HL-60 (cell line): ENCODE data around the gene CD48.

Experiments
- DNase-seq, 2 experiments: peaks; one replicate each; pipeline ENCODE4 v3.0.0-alpha.2; 2010 to 2020; ENCODE audit warnings: low read depth in 1 of 2, low spot score in 1 of 2
- H3K27ac ChIP-seq: fragments of 250-450 bp; sonication (Bioruptor Pico); replicated peaks from 2 replicates; pipeline ENCODE4 v1.5.1; 2020; ENCODE audit warnings: mild to moderate bottlenecking, moderate library complexity
- H3K27me3 ChIP-seq: fragments of 250-450 bp; sonication (Bioruptor Pico); 2 replicates; pipeline ENCODE4 v1.5.1; 2021; ENCODE audit warnings: mild to moderate bottlenecking, moderate library complexity; ENCODE audit not compliant: insufficient read depth, poor library complexity, severe bottlenecking
- H3K4me3 ChIP-seq: replicated peaks from 2 replicates; pipeline ENCODE4 v1.5.1; 2011; ENCODE audit warnings: mild to moderate bottlenecking, control low read depth, low read length; ENCODE audit not compliant: insufficient read depth
- GABPA ChIP-seq: IDR thresholded peaks from 2 replicates; pipeline ENCODE4 v1.6.1; 2012; ENCODE audit warnings: low read depth
- POLR2AphosphoS5 ChIP-seq: IDR thresholded peaks from 2 replicates; pipeline ENCODE4 v1.6.1; 2012; ENCODE audit warnings: low read depth
- SPI1 ChIP-seq: IDR thresholded peaks from 2 replicates; pipeline ENCODE4 v1.6.1; 2012; ENCODE audit warnings: low read depth, mild to moderate bottlenecking, borderline replicate concordance
- TF ChIP-seq, protein P1 (sequence below): IDR thresholded peaks from one replicate; pipeline ENCODE4 v1.5.1; 2011; ENCODE audit warnings: low read length, control low read depth, inconsistent platforms; ENCODE audit not compliant: insufficient read depth
- TF ChIP-seq, protein P2 (sequence below): IDR thresholded peaks from 2 replicates; pipeline ENCODE4 v1.6.1; 2012; ENCODE audit warnings: low read depth; ENCODE audit not compliant: insufficient replicate concordance

Gene CD48

DNA sequence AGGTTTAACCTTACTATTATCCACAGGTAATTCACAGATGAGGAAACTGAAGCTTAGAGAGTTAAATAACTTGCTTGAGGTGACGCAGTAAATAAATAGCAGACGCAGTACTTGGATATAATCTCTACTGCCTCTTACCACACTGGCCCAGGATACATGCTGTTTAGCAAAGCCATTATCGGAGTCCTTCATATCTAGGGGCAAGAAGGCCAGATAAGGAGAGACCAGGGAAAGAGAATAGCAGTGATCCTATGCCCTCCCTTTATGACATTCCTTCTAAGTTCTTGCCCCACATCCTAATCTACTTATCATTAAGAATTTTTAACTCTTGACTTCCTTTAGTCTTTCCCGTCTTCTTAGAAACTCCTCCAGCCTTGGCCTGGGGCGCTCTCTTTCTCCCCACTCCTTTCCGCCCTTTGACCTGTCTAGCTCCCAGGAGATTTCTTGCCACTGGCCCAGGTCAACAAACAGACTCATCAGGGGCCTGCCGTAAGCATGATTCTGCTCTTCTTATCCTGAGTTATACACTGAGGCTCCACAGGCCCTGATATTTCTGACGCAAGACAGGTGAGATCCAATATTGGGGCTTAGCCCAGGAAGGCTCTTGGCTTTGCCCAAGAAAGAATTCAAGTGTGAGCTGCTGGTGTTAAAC, 53.3 kb downstream of the CD48 start:
- no peak for DNase-seq
- TF ChIP-seq, protein P1, sequence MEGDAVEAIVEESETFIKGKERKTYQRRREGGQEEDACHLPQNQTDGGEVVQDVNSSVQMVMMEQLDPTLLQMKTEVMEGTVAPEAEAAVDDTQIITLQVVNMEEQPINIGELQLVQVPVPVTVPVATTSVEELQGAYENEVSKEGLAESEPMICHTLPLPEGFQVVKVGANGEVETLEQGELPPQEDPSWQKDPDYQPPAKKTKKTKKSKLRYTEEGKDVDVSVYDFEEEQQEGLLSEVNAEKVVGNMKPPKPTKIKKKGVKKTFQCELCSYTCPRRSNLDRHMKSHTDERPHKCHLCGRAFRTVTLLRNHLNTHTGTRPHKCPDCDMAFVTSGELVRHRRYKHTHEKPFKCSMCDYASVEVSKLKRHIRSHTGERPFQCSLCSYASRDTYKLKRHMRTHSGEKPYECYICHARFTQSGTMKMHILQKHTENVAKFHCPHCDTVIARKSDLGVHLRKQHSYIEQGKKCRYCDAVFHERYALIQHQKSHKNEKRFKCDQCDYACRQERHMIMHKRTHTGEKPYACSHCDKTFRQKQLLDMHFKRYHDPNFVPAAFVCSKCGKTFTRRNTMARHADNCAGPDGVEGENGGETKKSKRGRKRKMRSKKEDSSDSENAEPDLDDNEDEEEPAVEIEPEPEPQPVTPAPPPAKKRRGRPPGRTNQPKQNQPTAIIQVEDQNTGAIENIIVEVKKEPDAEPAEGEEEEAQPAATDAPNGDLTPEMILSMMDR = no peak
- TF ChIP-seq SPI1 (no peak), GABPA (no peak), POLR2AphosphoS5 (no peak)
- TF ChIP-seq, protein P2, sequence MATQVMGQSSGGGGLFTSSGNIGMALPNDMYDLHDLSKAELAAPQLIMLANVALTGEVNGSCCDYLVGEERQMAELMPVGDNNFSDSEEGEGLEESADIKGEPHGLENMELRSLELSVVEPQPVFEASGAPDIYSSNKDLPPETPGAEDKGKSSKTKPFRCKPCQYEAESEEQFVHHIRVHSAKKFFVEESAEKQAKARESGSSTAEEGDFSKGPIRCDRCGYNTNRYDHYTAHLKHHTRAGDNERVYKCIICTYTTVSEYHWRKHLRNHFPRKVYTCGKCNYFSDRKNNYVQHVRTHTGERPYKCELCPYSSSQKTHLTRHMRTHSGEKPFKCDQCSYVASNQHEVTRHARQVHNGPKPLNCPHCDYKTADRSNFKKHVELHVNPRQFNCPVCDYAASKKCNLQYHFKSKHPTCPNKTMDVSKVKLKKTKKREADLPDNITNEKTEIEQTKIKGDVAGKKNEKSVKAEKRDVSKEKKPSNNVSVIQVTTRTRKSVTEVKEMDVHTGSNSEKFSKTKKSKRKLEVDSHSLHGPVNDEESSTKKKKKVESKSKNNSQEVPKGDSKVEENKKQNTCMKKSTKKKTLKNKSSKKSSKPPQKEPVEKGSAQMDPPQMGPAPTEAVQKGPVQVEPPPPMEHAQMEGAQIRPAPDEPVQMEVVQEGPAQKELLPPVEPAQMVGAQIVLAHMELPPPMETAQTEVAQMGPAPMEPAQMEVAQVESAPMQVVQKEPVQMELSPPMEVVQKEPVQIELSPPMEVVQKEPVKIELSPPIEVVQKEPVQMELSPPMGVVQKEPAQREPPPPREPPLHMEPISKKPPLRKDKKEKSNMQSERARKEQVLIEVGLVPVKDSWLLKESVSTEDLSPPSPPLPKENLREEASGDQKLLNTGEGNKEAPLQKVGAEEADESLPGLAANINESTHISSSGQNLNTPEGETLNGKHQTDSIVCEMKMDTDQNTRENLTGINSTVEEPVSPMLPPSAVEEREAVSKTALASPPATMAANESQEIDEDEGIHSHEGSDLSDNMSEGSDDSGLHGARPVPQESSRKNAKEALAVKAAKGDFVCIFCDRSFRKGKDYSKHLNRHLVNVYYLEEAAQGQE = no peak
- no peaks in the 10 kb centered on the region for H3K27me3 ChIP-seq
- H3K4me3 ChIP-seq = no peak overlapping the region
- H3K27ac ChIP-seq = peak overlapping the region; percentile 10; the same call in 1 of the 2 replicates

DNA sequence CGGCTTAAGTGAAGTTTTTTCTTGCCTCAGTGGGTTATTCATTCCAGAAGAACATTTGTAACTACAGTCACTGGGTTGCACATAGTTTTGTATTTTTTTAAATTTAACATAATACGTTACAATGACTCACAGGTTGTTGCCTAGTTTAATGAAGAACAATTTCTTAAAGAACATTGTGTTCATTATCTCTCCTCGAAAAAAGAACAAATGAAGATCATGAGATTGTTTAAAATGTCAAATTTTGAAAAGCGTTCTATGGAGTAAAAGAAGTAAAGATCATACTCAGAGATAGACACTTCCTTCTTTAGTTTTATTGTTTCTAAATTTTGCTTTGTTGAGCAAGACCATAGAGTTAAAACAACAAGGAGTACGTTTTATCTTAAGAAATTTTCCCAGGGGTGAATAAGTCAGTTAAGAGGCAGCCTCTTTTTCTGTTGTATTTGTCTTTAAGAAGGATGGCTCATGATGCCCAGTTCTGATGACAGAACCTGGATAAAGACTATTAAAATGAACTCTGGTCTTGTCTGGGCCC, 54.3 kb downstream of the CD48 start:
- peak; percentile 40; the same call in 1 of the 2 replicates for TF ChIP-seq SPI1
- TF ChIP-seq, protein P1 = no peak
- Histone ChIP-seq H3K27ac (peak overlapping the region; percentile 10), H3K27me3 (no peaks in the 10 kb centered on the region), H3K4me3 (no peak overlapping the region)
- DNase-seq = peak in 1 of 2 experiments; percentile 27

DNA sequence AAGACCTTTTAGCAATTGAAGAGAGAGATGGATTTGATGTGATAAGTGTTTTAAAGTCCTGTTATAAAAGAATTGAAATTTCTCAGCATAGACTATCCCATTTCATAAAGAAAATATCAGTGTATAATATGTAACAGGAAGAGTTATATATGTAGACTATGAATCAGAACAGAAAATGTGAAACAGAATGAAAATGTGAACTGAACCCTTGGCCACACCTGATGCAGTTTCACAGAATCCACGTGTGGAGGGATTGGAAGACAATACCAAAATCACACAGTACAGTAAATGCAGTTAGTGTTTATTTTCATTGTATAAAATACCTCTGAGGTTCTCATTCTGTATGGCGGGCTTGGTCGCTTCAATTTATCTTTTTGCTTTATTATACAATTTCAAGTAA, 54.9 kb downstream of the CD48 start:
- H3K4me3 ChIP-seq = no peak overlapping the region
- TF ChIP-seq GABPA = no peak
- TF ChIP-seq POLR2AphosphoS5 = no peak
- TF ChIP-seq, protein P1 = no peak
- TF ChIP-seq, protein P2 = no peak
- no peak for TF ChIP-seq SPI1
- H3K27ac ChIP-seq = peak overlapping the region; percentile 10
- no peaks in the 10 kb centered on the region for H3K27me3 ChIP-seq
- DNase-seq = no peak

DNA sequence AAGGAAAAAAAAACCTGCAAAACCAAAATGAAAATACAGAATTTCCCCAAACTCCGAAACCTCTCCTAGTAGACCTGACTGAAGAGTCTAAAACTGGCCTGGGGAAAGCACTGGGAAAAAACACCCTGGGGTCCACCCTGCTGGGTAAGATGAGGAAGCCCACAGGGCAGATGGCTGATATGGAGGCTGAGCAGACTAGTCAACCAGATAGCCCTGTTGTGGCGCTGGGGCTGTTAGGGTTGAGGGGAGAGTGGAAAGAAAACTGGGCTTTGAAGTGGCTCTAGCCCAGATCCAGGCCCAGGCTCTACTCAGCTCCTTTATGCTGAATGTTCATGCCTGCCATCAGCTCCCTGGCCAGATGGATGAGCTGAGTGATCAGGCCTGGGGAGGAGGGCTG, 58.0 kb downstream of the CD48 start:
- TF ChIP-seq, protein P2 = no peak
- TF ChIP-seq GABPA (no peak), POLR2AphosphoS5 (no peak), SPI1 (no peak)
- TF ChIP-seq, protein P1 = no peak
- H3K27ac ChIP-seq = no peak overlapping the region

More for the DNA sequence above, 58.0 kb downstream of the CD48 start:
- H3K27me3 ChIP-seq = no peaks in the 10 kb centered on the region
- no peak overlapping the region for H3K4me3 ChIP-seq
- no peak for DNase-seq
